Right ventricle myocardium superior (tissue), 1 donor: Measurements from ENCODE around the gene UBL3. TPM values are rescaled to one million over a fixed set of nuclear protein-coding genes. Genes with fewer than 3 reads are reported as not detected.

ENCODE experiments used
- ATAC-seq: fragments of 200-7000 bp; cut with Tn5 transposase; one replicate; pipeline ENCODE4 v1.9.1; 2020; ENCODE audit warnings: mild to moderate bottlenecking; ENCODE audit not compliant: poor library complexity
- DNase-seq: peaks from one replicate; pipeline ENCODE4 v3.0.0-alpha.2; 2020
- intact Hi-C: fragments of 100-400 bp; cut with DNase I; formaldehyde crosslinking; loops from one replicate; pipeline ENCODE4 v1.11.2; 2022
- long read RNA-seq: library from polyadenylated mRNA; unstranded; transcript quantifications from one replicate; pipeline ENCODE4 v2.0.0, GENCODE V29; 2021
- total RNA-seq: library from RNA; stranded (reverse); fragmentation: NEBNext Ultra II Directional; extraction: Animal tissue kit (Norgen Biotek cat#: 25700); gene quantifications from one replicate; pipeline ENCODE4 v1.2.1, GENCODE V29; 2021
- donor health status: DM: no; HTN: yes; CAD: no; lungs with severe emphysema.

The UBL3 gene
- 21.1 TPM for total RNA-seq
- long read RNA-seq, full-length matches to known transcripts = 75 of 77 reads
- long read RNA-seq, partial matches to known transcripts = 2 of 77 reads
- long read RNA-seq, other reads (novel, unspliced or antisense) = 0 of 77 reads

- intact Hi-C loops = loop anchor here (5.0 kb wide), 1 partner anchor 262 kb away; no protein-coding TSS in a partner anchor
- ATAC-seq (peak; percentile 95), DNase-seq (peak; percentile 97)
Measured at GRCh38 chr13:29850213-29850898, at the start of gene UBL3. TSS of gene UBL3 (minus strand) at chr13:29850617. CDS start at chr13:29849538, 1,079 bp downstream.

- ATAC-seq = no peak
Measured at GRCh38 chr13:29897102-29897501, 46.7 kb upstream of the UBL3 start.

GRCh38 chr13:29893438-29893837, 43.0 kb upstream of the UBL3 start:
- no peak for DNase-seq
- intact Hi-C loops = no loop called here
- ATAC-seq = no peak

More at GRCh38 chr13:29897102-29897501, 46.7 kb upstream of the UBL3 start:
- intact Hi-C loops = no loop called here
- no peak for DNase-seq

GRCh38 chr13:29892151-29892550, 41.7 kb upstream of the UBL3 start:
- intact Hi-C loops = no loop called here
- DNase-seq = no peak
- ATAC-seq = no peak

GRCh38 chr13:29889111-29889510, 38.7 kb upstream of the UBL3 start:
- no peak for ATAC-seq
- DNase-seq = no peak

GRCh38 chr13:29888306-29888705, 37.9 kb upstream of the UBL3 start:
- DNase-seq (no peak), ATAC-seq (no peak)
- intact Hi-C loops = no loop called here

More at GRCh38 chr13:29889111-29889510, 38.7 kb upstream of the UBL3 start:
- intact Hi-C loops = no loop called here

GRCh38 chr13:29887686-29888085, 37.3 kb upstream of the UBL3 start:
- ATAC-seq = no peak
- intact Hi-C loops = no loop called here
- DNase-seq = no peak

GRCh38 chr13:29887030-29887557, 36.7 kb upstream of the UBL3 start:
- no peak for ATAC-seq
- no peak for DNase-seq
- intact Hi-C loops = no loop called here

GRCh38 chr13:29886446-29886845, 36.0 kb upstream of the UBL3 start:
- DNase-seq (no peak), ATAC-seq (no peak)
- intact Hi-C loops = no loop called here

GRCh38 chr13:29885989-29886388, 35.6 kb upstream of the UBL3 start:
- intact Hi-C loops = no loop called here

GRCh38 chr13:29884671-29885430, 34.4 kb upstream of the UBL3 start:
- intact Hi-C loops = no loop called here
- ATAC-seq (no peak), DNase-seq (no peak)

More at GRCh38 chr13:29885989-29886388, 35.6 kb upstream of the UBL3 start:
- ATAC-seq = no peak
- no peak for DNase-seq

GRCh38 chr13:29883941-29884518, 33.6 kb upstream of the UBL3 start:
- DNase-seq = no peak
- ATAC-seq = peak; percentile 74
- intact Hi-C loops = no loop called here

- intact Hi-C loops = no loop called here
- no peak for DNase-seq
- ATAC-seq = no peak
Measured at GRCh38 chr13:29882076-29882475, 31.7 kb upstream of the UBL3 start.

GRCh38 chr13:29878101-29878500, 27.7 kb upstream of the UBL3 start:
- DNase-seq (no peak), ATAC-seq (no peak)
- intact Hi-C loops = no loop called here

GRCh38 chr13:29877456-29878078, 27.1 kb upstream of the UBL3 start:
- ATAC-seq (no peak), DNase-seq (no peak)

GRCh38 chr13:29875646-29876045, 25.2 kb upstream of the UBL3 start:
- DNase-seq (no peak), ATAC-seq (no peak)
- intact Hi-C loops = no loop called here

More at GRCh38 chr13:29877456-29878078, 27.1 kb upstream of the UBL3 start:
- intact Hi-C loops = no loop called here

- ATAC-seq = peak; percentile 48
- DNase-seq = no peak
- intact Hi-C loops = no loop called here
Measured at GRCh38 chr13:29868581-29868980, 18.2 kb upstream of the UBL3 start.

GRCh38 chr13:29865934-29866333, 15.5 kb upstream of the UBL3 start:
- ATAC-seq (no peak), DNase-seq (no peak)
- intact Hi-C loops = no loop called here

- DNase-seq (no peak), ATAC-seq (no peak)
- intact Hi-C loops = no loop called here
Measured at GRCh38 chr13:29861694-29862110, 11.3 kb upstream of the UBL3 start.
